Esophagus squamous epithelium (tissue), 4 donors: ENCODE results near the gene VMO1.

Source experiments
- POLR2A ChIP-seq, 4 donors: fragments of 450-650 bp; IDR thresholded peaks; one replicate each; pipeline ENCODE4 v1.6.1; 2017; ENCODE audit warnings: antibody characterized with exemption in 4 of 4, mild to moderate bottlenecking in 4 of 4, moderate library complexity in 3 of 4
- TF ChIP-seq, protein P1 (sequence below), 6 experiments: fragments of 450-650 bp in 4 of 6; fragments of 200-600 bp in 2 of 6; sonication (generic) in 2 of 6; IDR thresholded peaks; one replicate each; pipeline ENCODE4 v1.5.1; 2016 to 2019; ENCODE audit warnings: antibody characterized with exemption in 6 of 6, mild to moderate bottlenecking in 4 of 6, moderate library complexity in 4 of 6

DNA sequence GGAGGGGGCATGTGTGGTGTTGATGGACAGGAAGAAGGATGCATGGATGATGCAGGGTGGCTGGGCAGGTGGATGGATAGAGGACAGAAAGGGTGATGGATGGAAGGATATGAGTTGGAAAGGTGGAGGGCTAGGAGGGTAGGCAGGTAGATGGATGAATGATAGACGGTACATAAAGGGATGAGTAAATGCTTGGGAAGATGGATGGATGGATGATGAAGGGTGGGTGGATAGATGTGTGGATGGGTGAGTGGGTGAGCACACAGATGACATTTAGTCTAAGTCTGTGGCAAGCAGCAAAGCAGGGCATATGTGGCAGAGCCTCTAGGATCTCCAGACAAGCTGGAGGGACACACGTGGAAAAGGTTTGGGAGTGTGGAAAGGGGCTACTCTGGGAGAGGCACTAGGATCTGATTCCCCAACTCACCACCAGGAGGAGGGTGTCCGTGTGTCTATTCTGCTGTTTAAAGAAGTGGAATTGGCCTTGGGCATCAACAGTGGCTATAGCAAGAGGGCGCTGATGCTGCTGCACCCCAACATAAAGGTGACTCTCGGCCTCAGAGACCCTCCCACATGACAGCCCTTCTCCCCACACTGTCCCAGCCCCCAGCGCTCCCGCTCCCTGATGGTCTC, 29.0 kb upstream of the VMO1 start:
- TF ChIP-seq, protein P1, sequence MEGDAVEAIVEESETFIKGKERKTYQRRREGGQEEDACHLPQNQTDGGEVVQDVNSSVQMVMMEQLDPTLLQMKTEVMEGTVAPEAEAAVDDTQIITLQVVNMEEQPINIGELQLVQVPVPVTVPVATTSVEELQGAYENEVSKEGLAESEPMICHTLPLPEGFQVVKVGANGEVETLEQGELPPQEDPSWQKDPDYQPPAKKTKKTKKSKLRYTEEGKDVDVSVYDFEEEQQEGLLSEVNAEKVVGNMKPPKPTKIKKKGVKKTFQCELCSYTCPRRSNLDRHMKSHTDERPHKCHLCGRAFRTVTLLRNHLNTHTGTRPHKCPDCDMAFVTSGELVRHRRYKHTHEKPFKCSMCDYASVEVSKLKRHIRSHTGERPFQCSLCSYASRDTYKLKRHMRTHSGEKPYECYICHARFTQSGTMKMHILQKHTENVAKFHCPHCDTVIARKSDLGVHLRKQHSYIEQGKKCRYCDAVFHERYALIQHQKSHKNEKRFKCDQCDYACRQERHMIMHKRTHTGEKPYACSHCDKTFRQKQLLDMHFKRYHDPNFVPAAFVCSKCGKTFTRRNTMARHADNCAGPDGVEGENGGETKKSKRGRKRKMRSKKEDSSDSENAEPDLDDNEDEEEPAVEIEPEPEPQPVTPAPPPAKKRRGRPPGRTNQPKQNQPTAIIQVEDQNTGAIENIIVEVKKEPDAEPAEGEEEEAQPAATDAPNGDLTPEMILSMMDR (IDR thresholded peaks at IDR 0.05): peak in 2 of 6 experiments; percentile 15 to 39
- TF ChIP-seq POLR2A (IDR thresholded peaks at IDR 0.05): no peak
